H9 (cell line): ENCODE results near the gene PATE4. TPM values are rescaled to one million over a fixed set of nuclear protein-coding genes. Genes with fewer than 3 reads are reported as not detected.

Experiments
- DNase-seq: peaks from one replicate; pipeline ENCODE4 v3.0.0-alpha.2; 2017
- H2AFZ ChIP-seq: one replicate; pipeline ENCODE4 v1.6.1; 2013; ENCODE audit warnings: mild to moderate bottlenecking, low read length, control low read depth, moderate library complexity
- H2AK5ac ChIP-seq: 2 replicates; pipeline ENCODE4 v1.6.1; 2013; ENCODE audit warnings: low read length, control low read depth, mixed read lengths; ENCODE audit not compliant: insufficient read length
- H2BK120ac ChIP-seq: one replicate; pipeline ENCODE4 v1.6.1; 2013; ENCODE audit warnings: low read depth, mild to moderate bottlenecking, low read length, control low read depth, inconsistent platforms; ENCODE audit not compliant: poor library complexity, severe bottlenecking
- H2BK12ac ChIP-seq: 2 replicates; pipeline ENCODE4 v1.6.1; 2013; ENCODE audit warnings: low read length, control low read depth, mixed read lengths, low read depth; ENCODE audit not compliant: insufficient read length
- H2BK15ac ChIP-seq: 2 replicates; pipeline ENCODE4 v1.6.1; 2013; ENCODE audit warnings: low read depth, low read length, control low read depth
- H2BK20ac ChIP-seq: one replicate; pipeline ENCODE4 v1.6.1; 2013; ENCODE audit warnings: low read depth, mild to moderate bottlenecking, low read length, control low read depth, inconsistent platforms; ENCODE audit not compliant: poor library complexity, severe bottlenecking
- H2BK5ac ChIP-seq: 2 replicates; pipeline ENCODE4 v1.6.1; 2013; ENCODE audit warnings: low read length, control low read depth, mixed read lengths; ENCODE audit not compliant: insufficient read length
- H3K14ac ChIP-seq: 2 replicates; pipeline ENCODE4 v1.6.1; 2013; ENCODE audit warnings: low read length, control low read depth; ENCODE audit not compliant: insufficient read depth
- H3K18ac ChIP-seq: 2 replicates; pipeline ENCODE4 v1.6.1; 2013; ENCODE audit warnings: low read depth, mild to moderate bottlenecking, mixed read lengths, low read length, control low read depth; ENCODE audit not compliant: insufficient read length
- H3K23ac ChIP-seq: 2 replicates; pipeline ENCODE4 v1.6.1; 2013; ENCODE audit warnings: low read length, control low read depth, mixed read lengths, low read depth; ENCODE audit not compliant: insufficient read length
- H3K23me2 ChIP-seq: 2 replicates; pipeline ENCODE4 v1.6.1; 2013; ENCODE audit warnings: low read depth, mild to moderate bottlenecking, mixed read lengths, low read length, control low read depth; ENCODE audit not compliant: insufficient read length, poor library complexity, severe bottlenecking
- H3K27ac ChIP-seq: 2 replicates; pipeline ENCODE4 v1.5.1; 2013; ENCODE audit warnings: low read length, control low read depth, mixed read lengths, low read depth; ENCODE audit not compliant: insufficient read length
- H3K27me3 ChIP-seq: 2 replicates; pipeline ENCODE4 v1.6.1; 2013; ENCODE audit warnings: low read length, control low read depth, inconsistent platforms; ENCODE audit not compliant: insufficient read depth
- H3K4ac ChIP-seq: 2 replicates; pipeline ENCODE4 v1.6.1; 2013; ENCODE audit warnings: low read depth, mild to moderate bottlenecking, control low read depth, inconsistent platforms, low read length, moderate library complexity
- H3K4me1 ChIP-seq: 2 replicates; pipeline ENCODE4 v1.6.1; 2013; ENCODE audit warnings: low read length, control low read depth, inconsistent platforms; ENCODE audit not compliant: insufficient read depth
- H3K4me2 ChIP-seq: 2 replicates; pipeline ENCODE4 v1.6.1; 2013; ENCODE audit warnings: low read length, control low read depth, mixed read lengths; ENCODE audit not compliant: insufficient read length, insufficient read depth
- H3K56ac ChIP-seq: 2 replicates; pipeline ENCODE4 v1.6.1; 2013; ENCODE audit warnings: low read depth, mild to moderate bottlenecking, mixed read lengths, low read length, control low read depth; ENCODE audit not compliant: insufficient read length
- H3K79me1 ChIP-seq: 2 replicates; pipeline ENCODE4 v1.6.1; 2013; ENCODE audit warnings: low read depth, mild to moderate bottlenecking, moderate library complexity, low read length, control low read depth, inconsistent platforms; ENCODE audit not compliant: insufficient read depth, poor library complexity, severe bottlenecking
- H3K79me2 ChIP-seq: 2 replicates; pipeline ENCODE4 v1.6.1; 2013; ENCODE audit warnings: low read length, control low read depth, inconsistent platforms; ENCODE audit not compliant: insufficient read depth
- H3K9ac ChIP-seq: 2 replicates; pipeline ENCODE4 v1.6.1; 2013; ENCODE audit warnings: low read length, control low read depth, mixed read lengths; ENCODE audit not compliant: insufficient read length; ENCODE audit errors: extremely low read depth
- H3K9me3 ChIP-seq: one replicate; pipeline ENCODE4 v1.6.1; 2013; ENCODE audit warnings: low read depth, low read length, inconsistent platforms; ENCODE audit not compliant: control insufficient read depth
- H3T11ph ChIP-seq: one replicate; pipeline ENCODE4 v1.6.1; 2013; ENCODE audit warnings: mild to moderate bottlenecking, low read length, control low read depth, inconsistent platforms
- H4K20me1 ChIP-seq: one replicate; pipeline ENCODE4 v1.6.1; 2013; ENCODE audit not compliant: control insufficient read depth, insufficient read length, insufficient read depth
- H4K5ac ChIP-seq: 2 replicates; pipeline ENCODE4 v1.6.1; 2013; ENCODE audit warnings: low read depth, mild to moderate bottlenecking, mixed read lengths, low read length, control low read depth; ENCODE audit not compliant: insufficient read length
- H4K8ac ChIP-seq: replicated peaks from 2 replicates; pipeline ENCODE4 v1.6.1; 2013; ENCODE audit warnings: low read length, control low read depth, mixed read lengths, low read depth; ENCODE audit not compliant: insufficient read length
- H4K91ac ChIP-seq: 2 replicates; pipeline ENCODE4 v1.6.1; 2013; ENCODE audit warnings: low read depth, mild to moderate bottlenecking, moderate library complexity, mixed read lengths, low read length, control low read depth; ENCODE audit not compliant: insufficient read length
- H3K27ac Mint-ChIP-seq, 3 experiments: 2 replicates in 2 of 3; 3 replicates in 1 of 3; pipeline ENCODE4 v1.8.0; 2020 to 2021; ENCODE audit warnings: mixed read lengths in 3 of 3, mild to moderate bottlenecking in 1 of 3, moderate library complexity in 1 of 3
- H3K27me3 Mint-ChIP-seq: 2 replicates; pipeline ENCODE4 v1.8.0; 2021; ENCODE audit warnings: low read depth, mild to moderate bottlenecking, moderate library complexity, mixed read lengths
- H3K36me3 Mint-ChIP-seq, 3 experiments: 2 replicates in 2 of 3; 3 replicates in 1 of 3; pipeline ENCODE4 v1.8.0; 2020 to 2021; ENCODE audit warnings: low read depth in 3 of 3, mixed read lengths in 3 of 3; ENCODE audit not compliant: insufficient read depth in 1 of 3
- H3K4me1 Mint-ChIP-seq, 2 experiments: 2 replicates each; pipeline ENCODE4 v1.8.0; 2020; ENCODE audit warnings: mixed read lengths in 2 of 2
- H3K4me3 Mint-ChIP-seq, 2 experiments: 2 replicates in 1 of 2; 3 replicates in 1 of 2; pipeline ENCODE4 v1.8.0; 2020 to 2021; ENCODE audit warnings: mild to moderate bottlenecking in 2 of 2, mixed read lengths in 2 of 2, moderate library complexity in 1 of 2
- H3K9me3 Mint-ChIP-seq, 2 experiments: 2 replicates in 1 of 2; 3 replicates in 1 of 2; pipeline ENCODE4 v1.8.0; 2020; ENCODE audit warnings: mild to moderate bottlenecking in 2 of 2, mixed read lengths in 2 of 2, moderate library complexity in 1 of 2
- WGBS: extraction: QIAGEN DNeasy Blood & Tissue Kit; methylation state at CpG from one replicate; pipeline ENCODE4 v1.1.7; 2013; ENCODE audit warnings: missing lambda C conversion rate, low lambda C conversion rate, mixed read lengths; ENCODE audit not compliant: insufficient read length; ENCODE audit errors: extremely low coverage; 5-methylcytosine and 5-hydroxymethylcytosine counted together
- total RNA-seq: library from RNA; stranded (reverse); gene quantifications from 2 replicates; pipeline ENCODE4 v1.2.1, GENCODE V29; 2021
- TF ChIP-seq, protein P1 (sequence below): fragments of 200-600 bp; sonication (generic); conservative IDR thresholded peaks from 3 replicates; pipeline ENCODE4 v1.8.0; 2021; ENCODE audit warnings: antibody characterized with exemption, mild to moderate bottlenecking

The PATE4 gene
- total RNA-seq, 1 experiment from 2014 or later, result not detected

DNA sequence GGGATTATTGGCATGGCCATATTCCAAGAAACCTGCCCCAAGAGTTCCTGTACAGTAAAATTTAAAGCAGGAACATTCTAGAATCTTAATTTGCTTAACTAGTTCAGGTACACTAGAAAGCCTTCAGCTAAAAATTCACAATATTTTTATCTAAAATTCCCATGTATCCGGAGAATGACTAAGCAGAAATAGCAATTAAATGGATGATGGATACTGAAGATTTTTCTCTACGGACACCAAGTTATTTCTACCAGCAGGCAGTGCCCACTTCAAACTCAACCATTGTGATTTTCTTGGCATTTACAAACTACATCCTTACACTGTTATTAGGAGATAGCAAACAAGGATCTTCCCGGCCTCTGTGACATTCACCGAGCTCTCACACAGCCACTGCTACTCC lies 42.3 kb upstream of the PATE4 start:
- Histone ChIP-seq H3K18ac (no peak overlapping the region), H4K91ac (no peak overlapping the region), H3T11ph (no peak overlapping the region), H3K23me2 (no peaks in the 10 kb centered on the region), H3K4me2 (no peak overlapping the region), H2AK5ac (no peak overlapping the region), H3K14ac (no peak overlapping the region), H2BK120ac (no peak overlapping the region), H4K8ac (no peak overlapping the region), H2BK5ac (no peak overlapping the region), H2AFZ (no peak overlapping the region), H2BK12ac (no peak overlapping the region), H3K9ac (no peak overlapping the region), H3K27me3 (no peaks in the 10 kb centered on the region; the same call in 1 of the 2 replicates), H3K27ac (no peak overlapping the region), H2BK15ac (no peak overlapping the region), H3K79me2 (no peaks in the 10 kb centered on the region), H3K79me1 (no peaks in the 10 kb centered on the region), H4K5ac (no peak overlapping the region), H3K23ac (no peak overlapping the region), H4K20me1 (no peaks in the 10 kb centered on the region), H2BK20ac (no peak overlapping the region), H3K56ac (no peak overlapping the region), H3K4me1 (no peaks in the 10 kb centered on the region), H3K4ac (no peak overlapping the region), H3K9me3 (no peaks in the 10 kb centered on the region)
- no CpG with 5 or more reads among the region's 4 CpGs for WGBS
- no peaks in the 10 kb centered on the region for H3K4me1 Mint-ChIP-seq
- no peak for DNase-seq
- no peak overlapping the region for H3K4me3 Mint-ChIP-seq
- H3K36me3 Mint-ChIP-seq, result peaks cover 0 to 6% (median 0%) of the 10 kb centered on the region in 3 experiments; a peak in 1 of 7 replicates
- no peak overlapping the region for H3K27ac Mint-ChIP-seq
- H3K27me3 Mint-ChIP-seq, result peaks cover 3% of the 10 kb centered on the region
- H3K9me3 Mint-ChIP-seq, result peaks cover 14 to 16% of the 10 kb centered on the region in 2 experiments; a peak in 4 of 5 replicates
- TF ChIP-seq, protein P1, sequence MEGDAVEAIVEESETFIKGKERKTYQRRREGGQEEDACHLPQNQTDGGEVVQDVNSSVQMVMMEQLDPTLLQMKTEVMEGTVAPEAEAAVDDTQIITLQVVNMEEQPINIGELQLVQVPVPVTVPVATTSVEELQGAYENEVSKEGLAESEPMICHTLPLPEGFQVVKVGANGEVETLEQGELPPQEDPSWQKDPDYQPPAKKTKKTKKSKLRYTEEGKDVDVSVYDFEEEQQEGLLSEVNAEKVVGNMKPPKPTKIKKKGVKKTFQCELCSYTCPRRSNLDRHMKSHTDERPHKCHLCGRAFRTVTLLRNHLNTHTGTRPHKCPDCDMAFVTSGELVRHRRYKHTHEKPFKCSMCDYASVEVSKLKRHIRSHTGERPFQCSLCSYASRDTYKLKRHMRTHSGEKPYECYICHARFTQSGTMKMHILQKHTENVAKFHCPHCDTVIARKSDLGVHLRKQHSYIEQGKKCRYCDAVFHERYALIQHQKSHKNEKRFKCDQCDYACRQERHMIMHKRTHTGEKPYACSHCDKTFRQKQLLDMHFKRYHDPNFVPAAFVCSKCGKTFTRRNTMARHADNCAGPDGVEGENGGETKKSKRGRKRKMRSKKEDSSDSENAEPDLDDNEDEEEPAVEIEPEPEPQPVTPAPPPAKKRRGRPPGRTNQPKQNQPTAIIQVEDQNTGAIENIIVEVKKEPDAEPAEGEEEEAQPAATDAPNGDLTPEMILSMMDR, result no peak
